Measurements from ENCODE around the gene HDAC11. TPM values are rescaled to one million over a fixed set of nuclear protein-coding genes. Genes with fewer than 3 reads are reported as not detected.

The HDAC11 gene
- total and polyA plus RNA-seq, 2 donors (not counting 1 experiment from before 2014, with no cell fraction given) = 5.2 to 23.1 TPM

- no peak overlapping the region for H3K4me2 ChIP-seq (ENCODE audit: extremely low read depth, insufficient read depth, low read length)
- H3K36me3 ChIP-seq (ENCODE audit: control insufficient read depth, insufficient read depth, low read length) = no peaks in the 10 kb centered on the region
- H3K9me3 ChIP-seq (ENCODE audit: control insufficient read depth, insufficient read depth, low read depth, low read length) = no peaks in the 10 kb centered on the region
- no peak for DNase-seq (ENCODE audit: low read depth in 2 of 2)
- H3K79me2 ChIP-seq (ENCODE audit: control insufficient read depth, insufficient read depth, low read length) = no peaks in the 10 kb centered on the region
- no peak overlapping the region for H3K27ac ChIP-seq (ENCODE audit: insufficient read depth, low read length)
- no peak overlapping the region for H3K9ac ChIP-seq (ENCODE audit: insufficient read depth, low read length)
- H2AFZ ChIP-seq (ENCODE audit: low read length) = no peak overlapping the region
- no peaks in the 10 kb centered on the region for H4K20me1 ChIP-seq (ENCODE audit: control insufficient read depth, extremely low read depth, insufficient read depth, low read length)
- no peaks in the 10 kb centered on the region for H3K27me3 ChIP-seq (ENCODE audit: control insufficient read depth, insufficient read depth, low read length)
- H3K4me1 ChIP-seq (ENCODE audit: control insufficient read depth, extremely low read depth, insufficient read depth, low read length) = no peaks in the 10 kb centered on the region
- no peak overlapping the region for H3K4me3 ChIP-seq (replicated peaks in 1 of 4; ENCODE audit: control extremely low read depth in 1 of 4, insufficient read depth in 1 of 4, low read depth in 3 of 4, low read length in 4 of 4)
- TF ChIP-seq CTCF (conservative IDR thresholded peaks at IDR 0.05 in 1 of 2, IDR thresholded peaks at IDR 0.05 in 1 of 2; ENCODE audit: low read depth in 1 of 2, low read length in 2 of 2) = no peak
- TF ChIP-seq EZH2 (IDR thresholded peaks at IDR 0.05; ENCODE audit: low read length, missing control alignments) = no peak
Measured at GRCh38 chr3:13474021-13474420, 6.1 kb upstream of the HDAC11 start.

- no peaks in the 10 kb centered on the region for H3K27me3 ChIP-seq (ENCODE audit: control insufficient read depth, insufficient read depth, low read length)
- no peaks in the 10 kb centered on the region for H3K79me2 ChIP-seq (ENCODE audit: control insufficient read depth, insufficient read depth, low read length)
- DNase-seq (ENCODE audit: low read depth in 2 of 2) = no peak
- TF ChIP-seq CTCF (conservative IDR thresholded peaks at IDR 0.05 in 1 of 2, IDR thresholded peaks at IDR 0.05 in 1 of 2; ENCODE audit: low read depth in 1 of 2, low read length in 2 of 2) (no peak), EZH2 (IDR thresholded peaks at IDR 0.05; ENCODE audit: low read length, missing control alignments) (no peak)
- no peak overlapping the region for H2AFZ ChIP-seq (ENCODE audit: low read length)
- H3K4me1 ChIP-seq (ENCODE audit: control insufficient read depth, extremely low read depth, insufficient read depth, low read length) = no peaks in the 10 kb centered on the region
- H3K4me3 ChIP-seq (replicated peaks in 1 of 4; ENCODE audit: control extremely low read depth in 1 of 4, insufficient read depth in 1 of 4, low read depth in 3 of 4, low read length in 4 of 4) = no peak overlapping the region
- H3K27ac ChIP-seq (ENCODE audit: insufficient read depth, low read length) = no peak overlapping the region
- H3K36me3 ChIP-seq (ENCODE audit: control insufficient read depth, insufficient read depth, low read length) = no peaks in the 10 kb centered on the region
- H3K4me2 ChIP-seq (ENCODE audit: extremely low read depth, insufficient read depth, low read length) = no peak overlapping the region
- H3K9ac ChIP-seq (ENCODE audit: insufficient read depth, low read length) = no peak overlapping the region
- H3K9me3 ChIP-seq (ENCODE audit: control insufficient read depth, insufficient read depth, low read depth, low read length) = no peaks in the 10 kb centered on the region
- H4K20me1 ChIP-seq (ENCODE audit: control insufficient read depth, extremely low read depth, insufficient read depth, low read length) = no peaks in the 10 kb centered on the region
Measured at GRCh38 chr3:13474776-13475303, 5.3 kb upstream of the HDAC11 start.

- TF ChIP-seq CTCF (conservative IDR thresholded peaks at IDR 0.05 in 1 of 2, IDR thresholded peaks at IDR 0.05 in 1 of 2; ENCODE audit: low read depth in 1 of 2, low read length in 2 of 2) = no peak
- TF ChIP-seq EZH2 (IDR thresholded peaks at IDR 0.05; ENCODE audit: low read length, missing control alignments) = no peak
- Histone ChIP-seq H3K4me2 (ENCODE audit: extremely low read depth, insufficient read depth, low read length) (no peak overlapping the region), H3K4me3 (replicated peaks in 1 of 4; ENCODE audit: control extremely low read depth in 1 of 4, insufficient read depth in 1 of 4, low read depth in 3 of 4, low read length in 4 of 4) (no peak overlapping the region), H2AFZ (ENCODE audit: low read length) (no peak overlapping the region), H3K27ac (ENCODE audit: insufficient read depth, low read length) (no peak overlapping the region), H3K9ac (ENCODE audit: insufficient read depth, low read length) (no peak overlapping the region), H3K79me2 (ENCODE audit: control insufficient read depth, insufficient read depth, low read length) (no peaks in the 10 kb centered on the region), H4K20me1 (ENCODE audit: control insufficient read depth, extremely low read depth, insufficient read depth, low read length) (no peaks in the 10 kb centered on the region), H3K4me1 (ENCODE audit: control insufficient read depth, extremely low read depth, insufficient read depth, low read length) (no peaks in the 10 kb centered on the region), H3K36me3 (ENCODE audit: control insufficient read depth, insufficient read depth, low read length) (no peaks in the 10 kb centered on the region), H3K27me3 (ENCODE audit: control insufficient read depth, insufficient read depth, low read length) (no peaks in the 10 kb centered on the region), H3K9me3 (ENCODE audit: control insufficient read depth, insufficient read depth, low read depth, low read length) (no peaks in the 10 kb centered on the region)
- DNase-seq (ENCODE audit: low read depth in 2 of 2) = no peak
Measured at GRCh38 chr3:13475871-13476590, 4.1 kb upstream of the HDAC11 start.

All from fibroblast of lung (primary cell).